Stimulated activated CD8-positive, alpha-beta memory T cell treated with anti-CD3 and anti-CD28 coated beads, Interleukin-7, amount 100 ng/mL, for 48 hours (primary cell): ENCODE data around the gene TXNDC2.
"Not testable (repeated sequence)": the region's sequence is repeated elsewhere in the genome, so short reads cannot be mapped to it uniquely, and the experiment has no call there.

Experiments
- DNase-seq, 2 donors: peaks; one replicate each; pipeline ENCODE4 v3.0.0-alpha.2; 2020; ENCODE audit warnings: low read depth in 1 of 2; ENCODE audit errors: extremely low read depth in 1 of 2

The TXNDC2 gene

DNA sequence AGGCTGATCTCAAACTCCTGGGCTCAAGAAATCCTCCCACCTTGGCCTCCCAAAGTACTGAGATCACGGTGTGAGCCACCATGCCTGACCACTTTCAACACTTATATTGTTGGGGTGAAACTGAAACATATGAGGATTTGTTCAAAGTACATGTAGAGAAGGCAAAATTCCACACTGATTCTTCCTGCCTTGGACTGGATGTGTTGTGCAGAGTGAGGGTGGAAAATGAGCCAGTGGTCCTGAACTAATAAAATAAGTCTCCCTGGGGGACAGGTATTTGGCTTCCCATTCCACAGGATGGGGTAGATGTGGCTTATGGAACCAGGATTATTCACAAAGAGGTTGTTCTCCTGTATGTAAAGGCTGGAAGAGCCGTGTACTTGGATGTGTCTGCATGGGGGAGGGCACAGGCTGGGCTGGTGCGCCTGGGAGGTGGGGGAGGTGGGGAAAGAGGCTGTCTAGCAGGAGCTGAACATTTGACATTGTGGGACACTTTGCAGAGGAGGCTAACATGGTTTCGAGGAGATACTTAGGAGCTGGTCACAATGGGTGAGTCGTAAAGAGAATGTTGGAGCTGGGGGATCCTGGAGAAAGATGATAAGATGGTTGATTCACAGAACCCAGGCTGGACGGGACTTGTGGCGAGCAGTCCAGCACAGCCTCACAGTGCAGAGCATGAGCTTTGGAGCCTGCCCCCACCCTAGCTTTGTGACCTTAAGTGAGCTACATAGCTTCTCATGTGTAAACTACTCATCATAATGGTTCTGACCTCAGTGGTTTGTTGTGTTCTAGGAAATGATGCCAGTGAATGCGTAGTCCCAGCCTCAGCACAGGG, at the start of gene TXNDC2:
TXNDC2 (plus strand) TSS at position 804 of the 835 bp plus-strand sequence. CDS start 708 bp downstream, outside the sequence.
- DNase-seq: no peak

GRCh38 chr18:9838144-9838877, 47.5 kb upstream of the TXNDC2 start:
- no peak for DNase-seq

GRCh38 chr18:9839211-9839610, 46.6 kb upstream of the TXNDC2 start:
- no peak for DNase-seq

- no peak for DNase-seq
Observed at GRCh38 chr18:9839853-9840252, 45.9 kb upstream of the TXNDC2 start.

GRCh38 chr18:9841752-9842151, 44.0 kb upstream of the TXNDC2 start:
- no peak for DNase-seq

DNA sequence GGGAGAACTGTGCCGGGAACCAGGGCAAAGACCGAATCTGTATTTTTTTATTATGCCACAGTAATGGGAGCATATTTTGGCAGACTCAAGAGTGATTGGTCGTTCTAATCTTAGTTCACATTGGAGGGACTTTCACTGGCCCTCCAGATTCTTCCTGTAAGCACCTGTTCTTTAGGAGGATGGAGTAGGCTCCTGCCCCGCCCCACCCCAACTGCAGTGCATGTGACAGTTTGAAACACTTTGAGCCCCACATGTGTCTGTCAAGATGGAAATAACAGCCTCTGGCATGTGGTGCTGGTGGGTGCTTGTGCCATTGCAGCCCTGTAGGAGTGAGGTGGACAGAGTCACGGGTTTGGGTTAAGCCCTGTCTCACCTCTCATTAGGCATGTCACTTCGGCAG, 43.3 kb upstream of the TXNDC2 start:
- no peak for DNase-seq

- DNase-seq: no peak
Observed at GRCh38 chr18:9845256-9845655, 40.5 kb upstream of the TXNDC2 start.

DNA sequence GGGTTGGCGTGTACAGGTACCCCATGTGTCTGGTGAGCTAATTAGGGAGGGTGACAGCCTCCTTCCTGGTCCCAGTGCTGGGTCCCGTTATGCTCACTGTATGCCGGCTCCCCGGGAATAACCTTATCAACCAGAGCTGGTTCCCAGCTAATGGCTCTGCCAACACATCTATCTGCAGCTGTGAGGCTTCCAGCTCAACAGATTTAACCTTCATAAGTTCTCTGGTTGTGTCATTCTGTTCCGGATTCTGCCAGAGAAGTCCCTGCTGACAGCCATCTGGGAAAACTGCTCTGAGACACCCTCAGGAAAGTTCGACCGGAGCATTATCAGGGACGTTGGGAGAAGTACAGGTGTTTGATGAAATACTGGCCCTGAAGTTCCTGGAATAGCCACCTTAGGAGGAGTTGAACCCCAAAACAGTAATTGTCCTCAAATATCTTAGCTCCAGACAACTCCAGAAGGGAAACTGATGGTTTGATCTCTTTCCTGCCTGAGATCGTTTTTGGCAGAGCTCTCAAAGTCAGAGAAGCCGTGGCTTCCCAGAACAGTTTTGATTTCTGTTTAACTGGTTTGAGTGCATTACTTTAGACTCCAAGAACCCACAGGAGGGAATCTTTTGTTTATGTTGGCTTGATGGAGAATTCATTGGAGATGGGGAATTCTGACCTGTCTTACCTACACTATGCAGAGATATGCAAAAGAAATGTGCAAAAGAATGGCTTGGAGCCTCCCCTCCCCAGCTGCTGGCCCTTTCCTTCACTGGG, 39.4 kb upstream of the TXNDC2 start:
- no peak for DNase-seq

GRCh38 chr18:9848170-9848879, 37.4 kb upstream of the TXNDC2 start:
- no peak for DNase-seq

DNA sequence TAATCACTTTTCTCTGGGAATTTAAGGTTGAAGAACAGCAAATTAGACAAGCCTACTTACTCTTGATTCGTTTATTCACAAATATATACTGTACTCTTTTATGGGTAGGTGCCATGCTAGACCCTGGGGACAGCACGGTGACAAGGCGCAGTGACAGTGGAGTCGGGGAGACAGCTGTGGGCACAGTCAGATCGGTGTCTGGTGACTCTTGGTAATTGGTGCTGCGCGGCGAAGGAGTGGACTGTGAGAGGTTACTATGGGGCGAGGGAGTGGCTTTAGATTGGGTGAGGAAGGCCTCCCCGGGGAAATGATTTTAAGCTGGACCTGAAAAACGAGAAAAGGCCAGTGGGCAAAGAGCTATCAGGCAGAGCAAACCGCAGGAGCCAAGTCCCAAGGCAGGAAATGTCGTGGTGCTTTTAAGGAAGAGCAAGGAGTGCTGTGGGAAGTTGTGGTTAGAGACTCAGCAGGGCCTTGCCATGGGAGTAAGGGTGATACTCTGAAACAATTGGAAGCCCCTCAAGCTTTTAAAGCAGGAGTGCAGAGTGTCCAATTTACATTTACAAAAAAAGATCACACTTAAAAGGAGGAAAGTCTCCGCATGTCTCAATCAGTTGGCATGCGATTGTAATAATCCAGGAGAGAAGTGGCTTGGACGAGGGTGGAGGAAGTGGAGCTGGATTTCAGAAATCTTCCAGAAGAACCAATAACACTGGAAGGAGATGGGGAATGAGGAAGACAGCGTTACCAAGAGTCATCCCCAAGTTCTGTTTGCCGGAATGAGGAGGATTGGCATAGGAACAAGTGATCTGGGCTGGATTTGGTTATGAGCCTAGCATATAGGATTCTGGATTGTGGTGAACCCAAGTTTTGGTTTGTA, 36.1 kb upstream of the TXNDC2 start:
- DNase-seq: no peak

- DNase-seq: no peak
Observed at GRCh38 chr18:9850309-9850708, 35.5 kb upstream of the TXNDC2 start.

- no peak for DNase-seq
Observed at GRCh38 chr18:9851511-9851910, 34.3 kb upstream of the TXNDC2 start.

- DNase-seq: no peak
Observed at GRCh38 chr18:9852266-9853081, 33.3 kb upstream of the TXNDC2 start.

- no peak for DNase-seq
Observed at GRCh38 chr18:9854801-9855676, 30.7 kb upstream of the TXNDC2 start.

DNA sequence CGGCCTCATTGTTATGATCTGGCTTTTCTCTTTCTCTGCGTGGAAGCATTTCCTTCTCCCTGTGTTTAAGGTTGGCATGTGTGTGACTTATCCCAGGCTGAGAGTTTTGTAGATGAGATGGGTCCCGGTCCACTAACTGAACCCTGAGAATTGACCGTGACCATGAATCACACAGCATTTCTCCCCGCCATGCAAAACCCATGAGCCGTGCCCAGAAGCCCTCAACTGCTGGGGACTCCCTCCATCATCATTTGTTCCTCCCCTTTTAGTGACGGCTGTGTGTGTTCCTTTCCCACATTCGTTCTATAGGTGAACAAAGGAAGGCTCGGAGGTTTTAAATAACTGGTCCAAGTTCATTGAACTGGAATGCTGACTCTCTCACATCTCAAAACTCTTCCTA, 30.1 kb upstream of the TXNDC2 start:
- no peak for DNase-seq

DNA sequence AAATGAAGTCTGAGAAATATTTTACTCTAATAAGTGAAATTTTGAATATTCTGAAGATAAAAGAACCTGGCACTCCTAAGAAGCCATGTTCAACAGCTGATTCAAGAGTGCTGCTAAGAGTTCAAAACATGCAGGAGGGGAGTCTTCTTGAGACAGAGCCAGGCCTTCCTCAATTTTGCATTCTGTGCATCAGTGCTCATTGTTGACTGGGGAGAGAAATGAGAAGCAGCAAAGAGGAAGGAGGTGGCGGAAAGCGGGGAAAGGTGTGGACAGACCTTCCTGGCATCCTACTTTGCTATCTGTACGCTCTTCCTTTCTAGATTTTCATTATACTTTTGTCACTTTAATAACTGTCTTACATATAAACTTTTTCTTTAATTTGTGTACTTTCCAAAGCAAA, 29.7 kb upstream of the TXNDC2 start:
- DNase-seq: no peak

DNA sequence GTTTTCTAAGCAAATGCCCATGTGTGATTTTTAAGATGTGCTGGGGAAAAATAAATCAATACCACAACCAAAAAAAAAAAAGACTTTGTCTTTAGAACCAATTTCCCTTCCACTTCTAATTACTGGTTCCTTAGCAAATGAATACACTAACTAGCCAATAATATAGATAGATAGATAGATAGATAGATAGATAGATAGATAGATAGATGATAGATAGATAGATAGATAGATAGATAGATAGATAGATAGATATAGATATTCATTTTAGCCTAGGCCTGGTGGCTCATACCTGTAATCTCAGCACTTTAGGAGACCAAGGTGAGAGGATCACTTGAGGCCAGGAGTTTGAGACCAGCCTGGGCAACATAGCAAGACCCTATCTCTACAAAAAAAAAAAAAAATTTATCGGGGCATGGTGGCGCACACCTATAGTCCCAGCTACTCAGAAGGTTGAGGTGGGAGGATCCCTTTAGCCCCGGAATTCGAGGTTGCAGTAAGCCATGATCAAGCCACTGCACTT, 28.2 kb upstream of the TXNDC2 start:
- not testable (repeated sequence) for DNase-seq

DNA sequence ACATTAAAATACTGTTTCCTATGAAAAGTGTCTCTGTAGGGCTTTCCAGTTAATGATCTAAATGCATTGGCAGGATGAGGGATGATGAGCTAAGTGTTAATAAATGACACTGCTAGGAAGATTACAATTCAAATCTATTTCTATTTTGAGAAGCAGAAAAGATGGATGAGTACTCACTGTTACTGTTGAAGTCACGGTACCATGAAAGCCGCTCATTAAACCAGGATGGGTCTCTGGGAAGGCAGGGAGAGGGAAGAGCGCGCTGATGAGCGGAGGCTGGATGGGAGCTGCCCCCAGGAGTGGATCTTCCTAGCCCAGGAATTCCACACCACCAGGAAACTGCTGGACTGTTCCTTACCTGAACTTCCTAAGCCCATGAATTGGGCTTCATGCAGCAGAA, 27.1 kb upstream of the TXNDC2 start:
- no peak for DNase-seq
